Erythroblast (primary cell): Measurements from ENCODE around the gene ACOX1.
"Not testable (repeated sequence)": the region's sequence is repeated elsewhere in the genome, so short reads cannot be mapped to it uniquely, and the experiment has no call there.

Experiments
- DNase-seq, 2 experiments: peaks; one replicate each; lab custom pipeline; 2025; lab: John Stamatoyannopoulos, UW
- GATA1 ChIP-seq: IDR thresholded peaks from 2 replicates; pipeline ENCODE4 v1.6.1; 2011; ENCODE audit warnings: low read depth, mild to moderate bottlenecking, control low read depth, low read length, moderate library complexity
- POLR2A ChIP-seq: IDR thresholded peaks from 2 replicates; pipeline ENCODE4 v1.6.1; 2011; ENCODE audit warnings: mild to moderate bottlenecking, low read length

The ACOX1 gene

GRCh38 chr17:75981019-75981615 is 2.2 kb upstream of the ACOX1 start:
- TF ChIP-seq GATA1: no peak
- no peak for TF ChIP-seq POLR2A
- no peak for DNase-seq

- no peak for DNase-seq
Observed at GRCh38 chr17:75980188-75981018, 1.4 kb upstream of the ACOX1 start.

GRCh38 chr17:75979705-75980187 is 780 bp upstream of the ACOX1 start:
- DNase-seq: peak in 1 of 2 experiments; percentile 78
- TF ChIP-seq POLR2A (peak; percentile 52), GATA1 (no peak)

More at GRCh38 chr17:75980188-75981018, 1.4 kb upstream of the ACOX1 start:
- TF ChIP-seq POLR2A: no peak
- no peak for TF ChIP-seq GATA1

GRCh38 chr17:75976175-75976848 is 2.7 kb downstream of the ACOX1 start:
- TF ChIP-seq POLR2A (peak; percentile 28), GATA1 (no peak)
- DNase-seq: peak; percentile 74 to 81

GRCh38 chr17:75975757-75976174 is 3.2 kb downstream of the ACOX1 start:
- no peak for TF ChIP-seq GATA1
- no peak for TF ChIP-seq POLR2A
- DNase-seq: no peak

GRCh38 chr17:75975187-75975586 is 3.8 kb downstream of the ACOX1 start:
- DNase-seq: not testable (repeated sequence)

GRCh38 chr17:75970626-75971025 is 8.3 kb downstream of the ACOX1 start:
- DNase-seq: no peak
- TF ChIP-seq GATA1 (no peak), POLR2A (no peak)

GRCh38 chr17:75970011-75970523 is 8.9 kb downstream of the ACOX1 start:
- DNase-seq: peak in 1 of 2 experiments; percentile 21
- no peak for TF ChIP-seq POLR2A
- TF ChIP-seq GATA1: no peak

GRCh38 chr17:75969044-75969443 is 9.9 kb downstream of the ACOX1 start:
- not testable (repeated sequence) for DNase-seq

- DNase-seq: no peak
- TF ChIP-seq GATA1 (no peak), POLR2A (no peak)
Observed at GRCh38 chr17:75965468-75965867, 13.5 kb downstream of the ACOX1 start.

- TF ChIP-seq GATA1: no peak
- no peak for DNase-seq
Observed at GRCh38 chr17:75959839-75960511, 19.0 kb downstream of the ACOX1 start.

- DNase-seq: no peak
- TF ChIP-seq POLR2A (no peak), GATA1 (no peak)
Observed at GRCh38 chr17:75959051-75959838, 19.7 kb downstream of the ACOX1 start.

- TF ChIP-seq POLR2A: no peak
- peak; percentile 13 for TF ChIP-seq GATA1
- DNase-seq: peak; percentile 52 to 75
Observed at GRCh38 chr17:75950855-75951554, 28.0 kb downstream of the ACOX1 start.
